Ovary (tissue), 3 donors: ENCODE measurements around the gene AK9.

Experiments
- CTCF ChIP-seq, 3 donors: fragments of 450-650 bp in 2 of 3; fragments of 200-600 bp in 1 of 3; IDR thresholded peaks; one replicate each; pipeline versions ENCODE4 v1.5.1 to v1.8.0; 2016 to 2022; ENCODE audit warnings: antibody characterized with exemption in 3 of 3, mild to moderate bottlenecking in 1 of 3
- POLR2A ChIP-seq: fragments of 450-650 bp; IDR thresholded peaks from one replicate; pipeline ENCODE4 v1.6.1; 2017; ENCODE audit warnings: antibody characterized with exemption, mild to moderate bottlenecking, moderate library complexity
- donor health status: DM: no; HTN: no; CAD: no.

- TF ChIP-seq CTCF (IDR thresholded peaks at IDR 0.05) = no peak
- no peak for TF ChIP-seq POLR2A
Observed at GRCh38 chr6:109449795-109450673, 241.0 kb downstream of the AK9 start.
